Measurements from ENCODE around the gene UST.

The UST gene

DNA sequence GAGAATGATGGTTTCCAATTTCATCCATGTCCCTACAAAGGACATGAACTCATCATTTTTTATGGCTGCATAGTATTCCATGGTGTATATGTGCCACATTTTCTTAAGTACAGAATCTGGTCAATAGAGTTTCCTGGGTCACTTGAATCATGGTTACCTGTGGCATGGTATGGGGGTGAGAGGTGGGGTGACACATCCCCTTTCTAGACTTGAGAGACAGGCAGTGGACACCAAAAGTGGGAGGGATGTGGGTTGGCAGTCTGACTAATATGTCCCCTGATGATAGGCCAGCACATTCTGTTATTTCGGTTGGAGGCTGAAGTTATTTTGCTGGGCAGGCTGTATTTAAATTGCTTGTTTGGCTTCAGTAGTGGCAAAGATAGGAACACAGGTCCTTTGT is 78.1 kb downstream of the UST start:
- no peaks in the 10 kb centered on the region for H3K36me3 ChIP-seq (ENCODE audit: low read length)
- no peak overlapping the region for H3K4me2 ChIP-seq (ENCODE audit: low read depth, low read length, poor library complexity, severe bottlenecking)
- no peak overlapping the region for H3K27ac ChIP-seq (ENCODE audit: low read depth, low read length)
- H3K9me2 ChIP-seq (replicated peaks; ENCODE audit: insufficient read depth, low read length) = no peaks in the 10 kb centered on the region
- no peaks in the 10 kb centered on the region for H3K27me3 ChIP-seq (ENCODE audit: low read length)
- no peaks in the 10 kb centered on the region for H3K79me2 ChIP-seq (ENCODE audit: insufficient read depth, low read length)
- H2AFZ ChIP-seq (ENCODE audit: low read depth, low read length, severe bottlenecking) = no peak overlapping the region
- no peaks in the 10 kb centered on the region for H3K9me3 ChIP-seq (ENCODE audit: insufficient read depth, low read length)
- H4K20me1 ChIP-seq (ENCODE audit: low read depth, low read length) = no peaks in the 10 kb centered on the region
- no peak for TF ChIP-seq EZH2phosphoT487 (conservative IDR thresholded peaks at IDR 0.05; ENCODE audit: low read length)
- TF ChIP-seq, protein P1, sequence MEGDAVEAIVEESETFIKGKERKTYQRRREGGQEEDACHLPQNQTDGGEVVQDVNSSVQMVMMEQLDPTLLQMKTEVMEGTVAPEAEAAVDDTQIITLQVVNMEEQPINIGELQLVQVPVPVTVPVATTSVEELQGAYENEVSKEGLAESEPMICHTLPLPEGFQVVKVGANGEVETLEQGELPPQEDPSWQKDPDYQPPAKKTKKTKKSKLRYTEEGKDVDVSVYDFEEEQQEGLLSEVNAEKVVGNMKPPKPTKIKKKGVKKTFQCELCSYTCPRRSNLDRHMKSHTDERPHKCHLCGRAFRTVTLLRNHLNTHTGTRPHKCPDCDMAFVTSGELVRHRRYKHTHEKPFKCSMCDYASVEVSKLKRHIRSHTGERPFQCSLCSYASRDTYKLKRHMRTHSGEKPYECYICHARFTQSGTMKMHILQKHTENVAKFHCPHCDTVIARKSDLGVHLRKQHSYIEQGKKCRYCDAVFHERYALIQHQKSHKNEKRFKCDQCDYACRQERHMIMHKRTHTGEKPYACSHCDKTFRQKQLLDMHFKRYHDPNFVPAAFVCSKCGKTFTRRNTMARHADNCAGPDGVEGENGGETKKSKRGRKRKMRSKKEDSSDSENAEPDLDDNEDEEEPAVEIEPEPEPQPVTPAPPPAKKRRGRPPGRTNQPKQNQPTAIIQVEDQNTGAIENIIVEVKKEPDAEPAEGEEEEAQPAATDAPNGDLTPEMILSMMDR (IDR thresholded peaks at IDR 0.05; ENCODE audit: insufficient read depth, low read length, poor library complexity, severe bottlenecking) = no peak
- no peak overlapping the region for H3K4me3 ChIP-seq (ENCODE audit: insufficient read depth, low read length, poor library complexity, severe bottlenecking)
- no peaks in the 10 kb centered on the region for H3F3A ChIP-seq (ENCODE audit: insufficient read depth)
- H3K9ac ChIP-seq (ENCODE audit: low read length) = no peak overlapping the region

DNA sequence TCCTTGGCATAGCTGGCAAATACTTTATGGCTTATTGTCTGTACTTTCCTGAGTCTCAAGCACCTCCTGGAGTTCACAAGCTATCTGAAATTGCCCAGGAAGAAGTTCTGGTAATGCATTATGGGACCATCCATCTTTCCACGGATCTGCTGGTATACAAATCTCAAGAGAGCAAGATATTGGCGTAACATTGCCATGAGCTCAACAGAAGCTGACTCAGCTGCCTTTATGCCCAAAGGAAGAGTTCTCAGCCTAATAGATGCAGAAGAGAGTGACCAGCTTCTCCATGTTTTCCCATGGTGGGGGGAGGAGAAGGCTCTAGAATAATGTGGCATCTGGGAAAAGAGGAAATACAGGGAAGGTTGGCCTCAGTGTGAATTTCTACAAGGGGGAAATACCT is 78.7 kb downstream of the UST start:
- TF ChIP-seq, protein P1 (IDR thresholded peaks at IDR 0.05; ENCODE audit: insufficient read depth, low read length, poor library complexity, severe bottlenecking) = no peak
- no peak for TF ChIP-seq EZH2phosphoT487 (conservative IDR thresholded peaks at IDR 0.05; ENCODE audit: low read length)

DNA sequence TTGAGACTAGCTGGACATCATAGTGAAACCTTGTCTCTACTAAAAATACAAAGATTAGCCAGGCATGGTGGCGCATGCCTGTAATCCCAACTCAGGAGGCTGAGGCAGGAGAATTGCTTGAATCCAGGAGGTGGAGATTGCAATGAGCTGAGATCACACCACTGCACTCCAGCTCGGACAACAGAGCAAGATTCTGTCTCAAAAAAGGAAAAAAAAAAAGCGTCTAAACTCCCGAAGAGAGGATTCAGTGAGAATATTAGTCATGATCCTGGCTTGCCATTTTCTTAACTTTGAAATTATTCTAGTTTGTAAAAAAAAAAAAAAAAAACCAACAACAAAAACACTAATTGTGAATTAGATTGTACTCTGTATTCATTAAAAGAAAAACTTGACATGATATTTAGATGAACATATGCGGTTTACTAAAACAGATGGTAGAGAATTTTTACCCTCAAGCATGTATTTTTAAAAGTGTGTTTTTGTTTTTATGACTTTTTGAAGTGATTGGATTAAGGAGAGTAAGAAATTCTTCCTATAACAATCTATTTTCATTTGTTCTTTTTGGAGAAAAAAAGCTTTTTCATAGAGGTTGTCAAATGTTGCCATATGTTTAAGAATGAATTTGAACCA is 80.7 kb downstream of the UST start:
- no peaks in the 10 kb centered on the region for H3K9me2 ChIP-seq (replicated peaks; ENCODE audit: insufficient read depth, low read length)
- TF ChIP-seq, protein P1 (IDR thresholded peaks at IDR 0.05; ENCODE audit: insufficient read depth, low read length, poor library complexity, severe bottlenecking) = no peak
- TF ChIP-seq EZH2phosphoT487 (conservative IDR thresholded peaks at IDR 0.05; ENCODE audit: low read length) = no peak

More for the DNA sequence above, 78.7 kb downstream of the UST start:
- Histone ChIP-seq H3K79me2 (ENCODE audit: insufficient read depth, low read length) (no peaks in the 10 kb centered on the region), H3K4me3 (ENCODE audit: insufficient read depth, low read length, poor library complexity, severe bottlenecking) (no peak overlapping the region), H3K4me2 (ENCODE audit: low read depth, low read length, poor library complexity, severe bottlenecking) (no peak overlapping the region), H3K9me2 (replicated peaks; ENCODE audit: insufficient read depth, low read length) (no peaks in the 10 kb centered on the region), H3K27ac (ENCODE audit: low read depth, low read length) (no peak overlapping the region), H3F3A (ENCODE audit: insufficient read depth) (no peaks in the 10 kb centered on the region), H3K9ac (ENCODE audit: low read length) (no peak overlapping the region), H3K36me3 (ENCODE audit: low read length) (no peaks in the 10 kb centered on the region), H3K9me3 (ENCODE audit: insufficient read depth, low read length) (no peaks in the 10 kb centered on the region), H3K27me3 (ENCODE audit: low read length) (no peaks in the 10 kb centered on the region), H4K20me1 (ENCODE audit: low read depth, low read length) (no peaks in the 10 kb centered on the region), H2AFZ (ENCODE audit: low read depth, low read length, severe bottlenecking) (no peak overlapping the region)

More for the DNA sequence above, 80.7 kb downstream of the UST start:
- Histone ChIP-seq H3K36me3 (ENCODE audit: low read length) (no peaks in the 10 kb centered on the region), H3F3A (ENCODE audit: insufficient read depth) (no peaks in the 10 kb centered on the region), H3K9ac (ENCODE audit: low read length) (no peak overlapping the region), H3K27ac (ENCODE audit: low read depth, low read length) (no peak overlapping the region), H2AFZ (ENCODE audit: low read depth, low read length, severe bottlenecking) (no peak overlapping the region), H3K79me2 (ENCODE audit: insufficient read depth, low read length) (no peaks in the 10 kb centered on the region), H3K27me3 (ENCODE audit: low read length) (no peaks in the 10 kb centered on the region), H3K9me3 (ENCODE audit: insufficient read depth, low read length) (no peaks in the 10 kb centered on the region), H3K4me2 (ENCODE audit: low read depth, low read length, poor library complexity, severe bottlenecking) (no peak overlapping the region), H4K20me1 (ENCODE audit: low read depth, low read length) (no peaks in the 10 kb centered on the region), H3K4me3 (ENCODE audit: insufficient read depth, low read length, poor library complexity, severe bottlenecking) (no peak overlapping the region)

Measured in SU-DHL-6 (cell line).